T-helper 1 cell treated with Interleukin-12 subunit alpha and Interleukin-12 subunit beta and Interleukin-4 antibody, amounts not matched to agents 30 ng/mL and 1 ng/mL, for 36 hours (primary cell): ENCODE results near the gene TMEM170A. TPM values are rescaled to one million over a fixed set of nuclear protein-coding genes. Genes with fewer than 3 reads are reported as not detected.

Experiments used
- intact Hi-C: fragments of 100-400 bp; cut with micrococcal nuclease; formaldehyde crosslinking; loops from one replicate; pipeline ENCODE4 v1.15.1; 2024
- total RNA-seq: library from RNA; stranded (reverse); gene quantifications from 2 replicates; pipeline ENCODE4 v1.2.3, GENCODE V29; 2022

Gene TMEM170A
- total RNA-seq, 1 donor from 2014 or later = 45.0 TPM

DNA sequence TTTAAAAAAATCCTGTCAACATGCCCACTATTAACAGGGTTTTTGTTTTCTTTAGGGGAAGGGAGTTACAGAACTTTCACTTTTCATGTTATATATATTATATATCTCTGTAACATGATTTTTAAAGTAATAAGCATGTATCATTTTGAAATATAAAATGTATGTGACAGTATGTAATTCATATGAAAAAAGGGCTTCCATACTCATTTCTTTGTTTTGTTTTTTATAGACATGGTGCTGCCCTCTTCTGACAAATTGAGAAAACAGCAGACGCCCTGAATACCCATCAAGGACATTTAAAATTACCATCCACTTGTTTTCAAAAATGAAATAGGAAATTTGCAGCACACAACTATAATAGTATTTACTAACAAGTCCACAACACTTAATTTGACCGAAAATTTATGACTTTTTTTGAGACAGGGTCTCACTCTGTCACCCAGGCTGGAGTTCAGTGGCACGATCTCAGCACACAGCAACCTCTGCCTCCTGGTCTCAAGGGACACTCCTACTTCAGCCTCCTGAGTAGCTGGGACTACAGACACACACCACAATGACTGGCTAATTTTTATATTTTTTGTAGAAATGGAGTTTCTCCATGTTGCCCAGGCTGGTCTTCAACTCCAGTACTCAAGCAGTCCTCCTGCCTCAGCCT is 61.5 kb downstream of the TMEM170A start:
- intact Hi-C loops = loop anchor here (1.0 to 2.0 kb wide), 6 partner anchors 18 to 694 kb away; no protein-coding TSS in a partner anchor

- intact Hi-C loops = loop anchor here (2.0 kb wide), 3 partner anchors 17 to 693 kb away; no protein-coding TSS in a partner anchor
These were observed 62.2 kb downstream of the TMEM170A start for GRCh38 chr16:75402159-75402820.

- intact Hi-C loops = loop anchor here (2.0 kb wide), 3 partner anchors 17 to 693 kb away; no protein-coding TSS in a partner anchor
These were observed 62.8 kb downstream of the TMEM170A start for GRCh38 chr16:75401691-75402090.

- intact Hi-C loops = no loop called here
These were observed 66.2 kb downstream of the TMEM170A start for GRCh38 chr16:75398333-75398732.

GRCh38 chr16:75394941-75395340 is 69.5 kb downstream of the TMEM170A start:
- intact Hi-C loops = no loop called here

Other genes starting within 250 kb of the TMEM170A start
- not detected in 2 replicates for gene CTRB1, start 245.7 kb downstream of the TMEM170A start, total RNA-seq
- not detected in 2 replicates for gene BCAR1, start 213.1 kb downstream of the TMEM170A start, total RNA-seq
- 31.0 and 31.8 TPM in 2 replicates for gene CFDP1, start 31.2 kb downstream of the TMEM170A start, total RNA-seq
- not detected in 2 replicates for gene CHST6, start 30.8 kb upstream of the TMEM170A start, total RNA-seq
- gene CHST5, start 71.4 kb upstream of the TMEM170A start, total RNA-seq = not detected in 2 replicates
- gene TMEM231, start 91.6 kb upstream of the TMEM170A start, total RNA-seq = 1.6 and 2.8 TPM in 2 replicates
- gene GABARAPL2, start 101.7 kb upstream of the TMEM170A start, total RNA-seq = 76.6 and 78.3 TPM in 2 replicates
- 48.2 and 52.4 TPM in 2 replicates for gene ADAT1, start 158.6 kb upstream of the TMEM170A start, total RNA-seq
- gene KARS1, start 183.0 kb upstream of the TMEM170A start, total RNA-seq = 212 and 217 TPM in 2 replicates
- gene TERF2IP, start 183.1 kb upstream of the TMEM170A start, total RNA-seq = 80.7 and 83.0 TPM in 2 replicates
- gene CPHXL2, start 212.3 kb upstream of the TMEM170A start, total RNA-seq = not detected in 2 replicates
- not detected in 2 replicates for gene DUXB, start 236.8 kb upstream of the TMEM170A start, total RNA-seq